ENCODE measurements around the gene SH2D2A. TPM values are rescaled to one million over a fixed set of nuclear protein-coding genes. Genes with fewer than 3 reads are reported as not detected.

SH2D2A gene
- polyA plus RNA-seq, 1 experiment = 0.09 TPM

DNA sequence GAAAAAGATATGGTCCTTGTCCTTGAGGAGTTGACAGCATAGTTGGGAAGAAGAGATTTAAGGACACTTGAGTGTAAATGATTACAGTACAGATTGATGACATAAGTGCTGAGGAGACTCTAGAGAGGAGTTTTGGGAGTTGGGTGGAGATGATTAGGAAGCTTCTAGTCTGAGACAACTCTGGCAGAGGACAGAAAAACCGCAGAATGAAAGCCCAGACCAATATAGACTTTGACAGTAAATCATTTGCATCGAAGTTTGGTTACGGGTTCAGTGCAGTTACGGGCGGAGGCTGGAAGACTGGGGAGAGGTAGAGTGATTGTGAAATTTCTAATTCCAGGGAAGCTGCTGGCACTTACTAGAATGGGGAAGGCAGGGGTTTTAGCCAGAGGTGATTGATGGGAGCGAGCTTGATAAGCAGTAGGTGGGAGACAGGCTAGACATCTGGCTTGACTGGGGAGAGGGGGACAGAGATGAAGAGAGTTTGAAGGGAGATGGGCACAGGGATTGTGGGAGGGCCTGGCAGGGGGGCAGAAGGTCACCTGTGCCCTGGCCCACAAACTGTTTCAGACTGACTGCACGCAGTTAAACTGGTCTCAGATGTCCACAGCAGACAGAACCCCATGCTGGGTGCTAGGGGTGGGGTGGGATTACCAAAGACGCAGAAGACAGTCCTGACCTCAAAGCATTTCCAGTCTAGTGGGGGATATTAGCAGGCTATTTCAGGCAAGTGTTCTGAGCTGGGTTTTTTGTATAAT is 20.1 kb downstream of the SH2D2A start:
- no peak for DNase-seq (ENCODE audit: low read depth, low spot score)
- Histone ChIP-seq H3K9me3 (ENCODE audit: control insufficient read depth, insufficient read depth, low read length) (no peaks in the 10 kb centered on the region), H3K27ac (ENCODE audit: low read depth, low read length) (no peak overlapping the region), H3K4me3 (ENCODE audit: low read depth, low read length) (no peak overlapping the region), H3K27me3 (ENCODE audit: control insufficient read depth, insufficient read depth, low read length) (no peaks in the 10 kb centered on the region)
- TF ChIP-seq, protein P1, sequence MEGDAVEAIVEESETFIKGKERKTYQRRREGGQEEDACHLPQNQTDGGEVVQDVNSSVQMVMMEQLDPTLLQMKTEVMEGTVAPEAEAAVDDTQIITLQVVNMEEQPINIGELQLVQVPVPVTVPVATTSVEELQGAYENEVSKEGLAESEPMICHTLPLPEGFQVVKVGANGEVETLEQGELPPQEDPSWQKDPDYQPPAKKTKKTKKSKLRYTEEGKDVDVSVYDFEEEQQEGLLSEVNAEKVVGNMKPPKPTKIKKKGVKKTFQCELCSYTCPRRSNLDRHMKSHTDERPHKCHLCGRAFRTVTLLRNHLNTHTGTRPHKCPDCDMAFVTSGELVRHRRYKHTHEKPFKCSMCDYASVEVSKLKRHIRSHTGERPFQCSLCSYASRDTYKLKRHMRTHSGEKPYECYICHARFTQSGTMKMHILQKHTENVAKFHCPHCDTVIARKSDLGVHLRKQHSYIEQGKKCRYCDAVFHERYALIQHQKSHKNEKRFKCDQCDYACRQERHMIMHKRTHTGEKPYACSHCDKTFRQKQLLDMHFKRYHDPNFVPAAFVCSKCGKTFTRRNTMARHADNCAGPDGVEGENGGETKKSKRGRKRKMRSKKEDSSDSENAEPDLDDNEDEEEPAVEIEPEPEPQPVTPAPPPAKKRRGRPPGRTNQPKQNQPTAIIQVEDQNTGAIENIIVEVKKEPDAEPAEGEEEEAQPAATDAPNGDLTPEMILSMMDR (IDR thresholded peaks at IDR 0.05; ENCODE audit: low read depth, low read length) = no peak
- CTCF ChIA-PET = interaction anchor here (0.7 to 10.5 kb wide), 18 partner anchors 9 to 131 kb away, joined by 3 to 108 read pairs (median 10); partner anchors contain the start of genes INSRR, LRRC71, METTL25B and NTRK1
- POLR2A ChIA-PET = no interaction called here

DNA sequence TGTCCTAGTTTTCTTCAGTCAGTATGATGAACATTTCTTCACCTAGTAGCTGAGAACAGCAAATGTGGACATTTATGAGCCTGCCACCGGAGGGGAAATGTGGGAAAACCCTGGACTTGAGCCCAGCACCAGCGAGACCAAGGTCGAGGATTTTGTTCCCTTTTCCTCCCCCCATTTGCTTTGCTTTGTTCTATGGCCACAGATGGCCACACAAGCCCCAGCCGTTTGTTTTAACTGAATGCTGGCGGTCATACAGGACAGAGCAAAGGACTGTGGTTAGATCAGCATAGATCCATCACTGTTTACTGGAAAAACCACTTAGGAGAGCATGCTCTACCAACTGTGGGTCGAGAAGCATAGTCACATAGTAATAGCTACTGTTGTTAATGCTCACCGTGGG is 20.9 kb downstream of the SH2D2A start:
- no peak for DNase-seq (ENCODE audit: low read depth, low spot score)
- H3K9me3 ChIP-seq (ENCODE audit: control insufficient read depth, insufficient read depth, low read length) = no peaks in the 10 kb centered on the region
- H3K4me3 ChIP-seq (ENCODE audit: low read depth, low read length) = no peak overlapping the region
- POLR2A ChIA-PET = no interaction called here
- CTCF ChIA-PET = interaction anchor here (1.5 to 10.5 kb wide), 10 partner anchors 8 to 131 kb away, joined by 4 to 108 read pairs (median 14); partner anchors contain the start of genes INSRR, METTL25B, NTRK1 and PEAR1
- H3K27ac ChIP-seq (ENCODE audit: low read depth, low read length) = no peak overlapping the region
- H3K27me3 ChIP-seq (ENCODE audit: control insufficient read depth, insufficient read depth, low read length) = no peaks in the 10 kb centered on the region
- TF ChIP-seq, protein P1 (IDR thresholded peaks at IDR 0.05; ENCODE audit: low read depth, low read length) = no peak

DNA sequence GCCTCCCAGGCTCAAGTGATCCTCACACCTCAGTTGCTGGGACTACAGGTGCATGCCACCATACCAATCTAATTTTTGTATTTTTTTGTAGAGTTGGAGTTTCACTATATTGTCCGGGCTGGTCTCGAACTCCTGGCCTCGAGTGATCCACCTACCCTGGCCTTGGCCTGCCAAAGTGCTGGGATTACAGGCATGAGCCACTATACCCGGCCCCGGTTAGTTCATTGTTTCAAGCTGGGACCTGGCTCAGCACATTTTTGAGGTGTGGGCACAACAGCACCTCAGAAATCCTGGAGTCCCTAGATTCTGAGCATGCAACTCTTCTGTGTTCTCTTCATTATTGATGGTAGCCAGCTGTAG is 21.3 kb downstream of the SH2D2A start:
- ChIA-PET CTCF (interaction anchor here (2.1 to 10.5 kb wide), 5 partner anchors 65 to 132 kb away, joined by 10 to 108 read pairs (median 21); partner anchors contain the start of genes INSRR, METTL25B, NTRK1 and PEAR1), POLR2A (interaction anchor here (0.8 kb wide), 1 partner anchor 27 kb away, joined by 3 read pairs; no protein-coding TSS in a partner anchor)
- Histone ChIP-seq H3K9me3 (ENCODE audit: control insufficient read depth, insufficient read depth, low read length) (no peaks in the 10 kb centered on the region), H3K27ac (ENCODE audit: low read depth, low read length) (no peak overlapping the region), H3K27me3 (ENCODE audit: control insufficient read depth, insufficient read depth, low read length) (no peaks in the 10 kb centered on the region), H3K4me3 (ENCODE audit: low read depth, low read length) (no peak overlapping the region)
- DNase-seq (ENCODE audit: low read depth, low spot score) = no peak
- TF ChIP-seq, protein P1 (IDR thresholded peaks at IDR 0.05; ENCODE audit: low read depth, low read length) = no peak

DNA sequence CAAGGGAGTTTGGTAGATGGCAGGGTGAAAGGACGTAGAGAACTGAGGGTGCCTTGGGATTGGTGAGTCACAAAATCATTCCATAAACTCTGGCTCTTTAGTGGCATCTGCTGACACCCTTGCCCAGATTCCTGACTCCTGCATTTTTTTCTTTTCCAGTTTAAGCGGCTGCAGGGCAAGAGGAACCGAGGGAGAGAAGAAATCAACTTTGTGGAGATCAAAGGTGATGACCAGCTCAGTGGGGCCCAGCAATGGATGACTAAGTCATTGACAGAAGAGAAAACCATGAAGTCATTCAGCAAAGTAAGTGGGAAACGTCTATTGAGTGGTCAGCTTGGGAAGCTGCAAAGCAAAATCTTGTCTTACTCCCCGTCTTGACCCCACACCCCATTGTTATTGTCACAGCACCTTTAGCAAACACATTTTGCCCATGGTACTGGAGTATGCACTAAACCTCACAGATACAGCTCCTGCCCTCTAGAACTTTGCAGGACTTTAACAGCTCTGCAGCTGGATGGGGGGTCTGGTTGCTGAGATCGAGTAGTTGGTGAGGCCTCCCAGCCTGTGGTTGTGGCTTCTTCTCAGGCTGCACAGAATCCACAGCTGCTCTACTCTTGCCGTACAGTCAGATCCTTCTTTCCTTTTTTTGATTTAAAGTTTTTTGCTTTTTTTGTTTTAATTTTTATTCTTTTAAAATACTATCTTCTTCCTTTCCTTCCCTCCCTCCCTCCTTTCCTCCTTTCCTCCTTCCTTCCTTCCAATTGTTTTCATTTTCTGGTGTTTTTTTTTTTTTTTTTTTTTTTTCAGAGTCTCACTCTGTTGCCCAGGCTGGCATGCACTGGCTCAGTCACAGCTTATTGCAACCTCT is 21.9 kb downstream of the SH2D2A start:
- CTCF ChIA-PET = interaction anchor here (1.0 to 10.5 kb wide), 3 partner anchors 66 to 105 kb away, joined by 4 to 108 read pairs (median 21); partner anchors contain the start of genes NTRK1 and PEAR1
- no peak overlapping the region for H3K27ac ChIP-seq (ENCODE audit: low read depth, low read length)
- TF ChIP-seq, protein P1 (IDR thresholded peaks at IDR 0.05; ENCODE audit: low read depth, low read length) = no peak
- H3K4me3 ChIP-seq (ENCODE audit: low read depth, low read length) = no peak overlapping the region
- POLR2A ChIA-PET = interaction anchor here (0.8 kb wide), 1 partner anchor 26 kb away, joined by 3 read pairs; no protein-coding TSS in a partner anchor
- H3K27me3 ChIP-seq (ENCODE audit: control insufficient read depth, insufficient read depth, low read length) = no peaks in the 10 kb centered on the region
- DNase-seq (ENCODE audit: low read depth, low spot score) = no peak
- H3K9me3 ChIP-seq (ENCODE audit: control insufficient read depth, insufficient read depth, low read length) = no peaks in the 10 kb centered on the region

All from AG04450 (cell line).